ENCODE data around the gene ALKAL2.

The ALKAL2 gene

DNA sequence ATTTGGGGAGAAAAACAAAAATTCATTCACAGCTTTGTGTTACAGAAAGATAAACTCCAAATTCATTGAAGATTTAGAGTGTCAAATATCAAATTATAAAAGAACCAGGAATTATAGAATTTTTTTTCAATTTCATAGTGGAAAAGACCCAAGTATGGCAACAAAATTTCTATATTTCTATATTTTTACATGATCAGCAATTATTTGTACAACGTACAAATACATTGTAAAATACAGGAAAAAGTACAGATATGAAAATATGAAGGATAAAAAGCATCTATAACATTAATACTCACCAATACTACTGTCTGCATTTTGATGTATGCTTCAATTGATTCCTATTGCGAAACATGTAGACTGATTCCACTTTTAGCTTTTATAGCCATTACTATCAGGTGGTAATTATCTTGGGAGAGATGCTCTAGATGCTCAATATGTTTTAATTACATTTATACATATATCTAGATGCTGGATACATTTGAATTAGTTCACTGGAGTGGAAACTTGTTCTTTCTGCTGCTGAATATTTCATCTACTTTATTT is 28.0 kb downstream of the ALKAL2 start:
- in situ Hi-C loops (cut with HindIII; ENCODE audit: low sequenced_read_pairs), result no loop called here
- no peak overlapping the region for H3K4me3 ChIP-seq (ENCODE audit: low read depth, low read length)
- TF ChIP-seq, protein P1, sequence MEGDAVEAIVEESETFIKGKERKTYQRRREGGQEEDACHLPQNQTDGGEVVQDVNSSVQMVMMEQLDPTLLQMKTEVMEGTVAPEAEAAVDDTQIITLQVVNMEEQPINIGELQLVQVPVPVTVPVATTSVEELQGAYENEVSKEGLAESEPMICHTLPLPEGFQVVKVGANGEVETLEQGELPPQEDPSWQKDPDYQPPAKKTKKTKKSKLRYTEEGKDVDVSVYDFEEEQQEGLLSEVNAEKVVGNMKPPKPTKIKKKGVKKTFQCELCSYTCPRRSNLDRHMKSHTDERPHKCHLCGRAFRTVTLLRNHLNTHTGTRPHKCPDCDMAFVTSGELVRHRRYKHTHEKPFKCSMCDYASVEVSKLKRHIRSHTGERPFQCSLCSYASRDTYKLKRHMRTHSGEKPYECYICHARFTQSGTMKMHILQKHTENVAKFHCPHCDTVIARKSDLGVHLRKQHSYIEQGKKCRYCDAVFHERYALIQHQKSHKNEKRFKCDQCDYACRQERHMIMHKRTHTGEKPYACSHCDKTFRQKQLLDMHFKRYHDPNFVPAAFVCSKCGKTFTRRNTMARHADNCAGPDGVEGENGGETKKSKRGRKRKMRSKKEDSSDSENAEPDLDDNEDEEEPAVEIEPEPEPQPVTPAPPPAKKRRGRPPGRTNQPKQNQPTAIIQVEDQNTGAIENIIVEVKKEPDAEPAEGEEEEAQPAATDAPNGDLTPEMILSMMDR (IDR thresholded peaks at IDR 0.05; ENCODE audit: low read depth, low read length, missing control alignments), result no peak
- DNase-seq (ENCODE audit: low read depth), result no peak

DNA sequence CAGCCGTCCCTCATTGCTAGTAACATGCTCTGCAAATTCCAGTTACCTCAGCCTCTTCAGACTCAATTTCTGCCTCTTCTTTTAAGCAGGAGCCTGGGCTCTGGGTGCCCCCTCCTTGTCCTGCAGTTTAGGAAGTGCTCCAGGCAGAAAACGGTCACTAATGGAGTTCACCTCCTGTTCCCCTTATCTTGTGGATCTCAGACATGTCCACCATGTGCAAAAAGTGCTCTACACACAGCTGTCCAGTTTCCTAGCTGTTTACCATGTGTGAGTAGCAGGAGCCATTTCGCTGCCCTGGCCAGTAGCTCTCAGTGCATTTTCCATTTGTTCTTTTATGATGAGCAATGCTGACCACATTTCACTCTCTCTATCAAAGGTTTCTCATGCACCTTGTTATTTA is 29.0 kb downstream of the ALKAL2 start:
- TF ChIP-seq, protein P1 (IDR thresholded peaks at IDR 0.05; ENCODE audit: low read depth, low read length, missing control alignments), result no peak
- no peak for DNase-seq (ENCODE audit: low read depth)
- in situ Hi-C loops (cut with HindIII; ENCODE audit: low sequenced_read_pairs), result no loop called here

DNA sequence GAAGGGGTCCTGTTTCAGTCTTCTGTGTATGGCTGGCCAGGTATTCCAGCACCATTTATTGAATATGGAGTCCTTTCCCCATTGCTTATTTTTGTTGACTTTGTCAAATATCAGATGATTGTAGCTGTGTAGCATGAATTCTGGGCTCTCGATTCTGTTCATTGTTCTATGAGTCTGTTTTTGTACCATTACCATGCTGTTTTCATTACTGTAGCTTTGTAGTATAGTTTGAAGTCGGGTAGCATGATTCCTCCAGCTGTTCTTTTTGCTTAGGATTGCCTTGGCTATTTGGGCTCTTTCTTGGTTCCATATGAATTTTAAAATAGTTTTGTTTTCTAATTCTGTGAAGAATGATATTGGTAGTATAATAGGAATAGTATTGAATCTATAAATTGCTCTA is 30.0 kb downstream of the ALKAL2 start:
- no peak overlapping the region for H3K4me3 ChIP-seq (ENCODE audit: low read depth, low read length)
- no peak for DNase-seq (ENCODE audit: low read depth)
- in situ Hi-C loops (cut with HindIII; ENCODE audit: low sequenced_read_pairs), result no loop called here
- TF ChIP-seq, protein P1 (IDR thresholded peaks at IDR 0.05; ENCODE audit: low read depth, low read length, missing control alignments), result no peak

More for the DNA sequence above, 29.0 kb downstream of the ALKAL2 start:
- no peak overlapping the region for H3K4me3 ChIP-seq (ENCODE audit: low read depth, low read length)

DNA sequence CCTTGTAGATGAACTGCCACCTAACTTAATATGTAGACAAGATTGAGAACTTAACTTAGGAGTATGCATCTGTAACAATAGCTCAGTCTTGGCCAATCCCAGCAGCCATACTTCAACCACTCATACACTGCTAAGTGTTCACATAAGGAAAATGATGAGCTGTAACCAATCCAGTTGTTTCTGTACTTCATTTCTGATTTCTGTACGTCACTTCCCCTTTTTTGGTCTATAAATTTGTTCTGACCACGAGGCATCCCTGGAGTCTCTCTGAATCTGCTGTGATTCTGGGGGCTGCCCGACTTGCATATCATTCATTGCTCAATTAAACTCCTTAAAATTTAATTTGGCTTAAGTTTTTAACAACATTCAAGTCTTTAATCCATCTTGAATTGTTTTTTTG is 30.5 kb downstream of the ALKAL2 start:
- in situ Hi-C loops (cut with HindIII; ENCODE audit: low sequenced_read_pairs), result no loop called here
- DNase-seq (ENCODE audit: low read depth), result no peak
- H3K4me3 ChIP-seq (ENCODE audit: low read depth, low read length), result no peak overlapping the region
- TF ChIP-seq, protein P1 (IDR thresholded peaks at IDR 0.05; ENCODE audit: low read depth, low read length, missing control alignments), result no peak

GRCh38 chr2:256094-256493 is 31.8 kb downstream of the ALKAL2 start:
- in situ Hi-C loops (cut with HindIII; ENCODE audit: low sequenced_read_pairs), result no loop called here
- no peak for DNase-seq (ENCODE audit: low read depth)
- H3K4me3 ChIP-seq (ENCODE audit: low read depth, low read length), result no peak overlapping the region
- TF ChIP-seq, protein P1 (IDR thresholded peaks at IDR 0.05; ENCODE audit: low read depth, low read length, missing control alignments), result no peak

- in situ Hi-C loops (cut with HindIII; ENCODE audit: low sequenced_read_pairs), result no loop called here
- DNase-seq (ENCODE audit: low read depth), result no peak
- TF ChIP-seq, protein P1 (IDR thresholded peaks at IDR 0.05; ENCODE audit: low read depth, low read length, missing control alignments), result no peak
- H3K4me3 ChIP-seq (ENCODE audit: low read depth, low read length), result no peak overlapping the region
These were observed 32.7 kb downstream of the ALKAL2 start for GRCh38 chr2:255195-255594.

Measured in astrocyte of the cerebellum (primary cell).